HCT116 (cell line): ENCODE results near the gene MFSD6. TPM values are rescaled to one million over a fixed set of nuclear protein-coding genes. Genes with fewer than 3 reads are reported as not detected.

Experiments
- ATAC-seq: fragments of 200-7000 bp; cut with Tn5 transposase; 2 replicates; pipeline ENCODE4 v1.9.1; 2020; ENCODE audit warnings: mild to moderate bottlenecking, moderate library complexity
- BruUV-seq: library from RNA; stranded (reverse); fragments of 400-500 nt; replicated peaks from 2 replicates; lab custom pipeline; 2021; lab: Mats Ljungman, UMichigan
- CTCF ChIA-PET: fragments of 300-600 bp; sonication (Branson Sonifier 250); formaldehyde crosslinking; loops from one replicate; lab custom pipeline; 2021; ENCODE audit warnings: antibody characterized with exemption; lab: Charles Lee
- POLR2A ChIA-PET: fragments of 300-600, 350-600 bp; sonication (Branson Sonifier 250); formaldehyde crosslinking; loops from one replicate; lab custom pipeline; 2021; ENCODE audit warnings: antibody characterized with exemption; lab: Charles Lee
- RAD21 ChIA-PET, 2 experiments: fragments of 300-600 bp; sonication (Branson Sonifier 250); formaldehyde crosslinking; loops; one replicate each; lab custom pipeline; 2023; ENCODE audit warnings: low total read pairs in 2 of 2; ENCODE audit not compliant: uncharacterized antibody in 2 of 2, unreplicated experiment in 2 of 2, low non-redundant PET in 1 of 2; lab: Charles Lee
- DNase-seq: peaks from one replicate; pipeline ENCODE4 v3.0.0-alpha.2; 2010; ENCODE audit warnings: low read depth, low spot score
- H2AFZ ChIP-seq: fragments of 200-600 bp; shearing (Covaris generic), sonication (generic); 2 replicates; pipeline ENCODE4 v1.6.1; 2017; ENCODE audit warnings: low read depth, mixed run types, mixed read lengths, antibody characterized with exemption, low read length; ENCODE audit not compliant: poor library complexity, severe bottlenecking
- H3K27ac ChIP-seq: 2 replicates; pipeline ENCODE4 v1.5.1; 2012; ENCODE audit warnings: low read depth, low read length
- H3K27me3 ChIP-seq: fragments of 200-600 bp; sonication (generic); 2 replicates; pipeline ENCODE4 v1.6.1; 2016; ENCODE audit warnings: mixed run types, low read length, mixed read lengths; ENCODE audit not compliant: insufficient read depth
- H3K36me3 ChIP-seq, 2 experiments: fragments of 200-500 bp in 1 of 2; fragments of 200-600 bp in 1 of 2; sonication (Bioruptor generic) in 1 of 2; sonication (generic) in 1 of 2; 2 replicates each; pipeline versions ENCODE4 v1.5.1 to v1.6.1; 2014 to 2016; ENCODE audit warnings: low read length in 2 of 2, inconsistent platforms in 1 of 2, mixed read lengths in 1 of 2, mixed run types in 1 of 2; ENCODE audit not compliant: insufficient read depth in 2 of 2, control insufficient read depth in 1 of 2
- H3K4me1 ChIP-seq, 2 experiments: fragments of 200-600 bp in 1 of 2; sonication (generic) in 1 of 2; 2 replicates each; pipeline versions ENCODE4 v1.5.1 to v1.6.1; 2012 to 2017; ENCODE audit warnings: low read length in 2 of 2, inconsistent platforms in 1 of 2, mild to moderate bottlenecking in 1 of 2, mixed read lengths in 1 of 2, mixed run types in 1 of 2, moderate library complexity in 1 of 2; ENCODE audit not compliant: insufficient read depth in 2 of 2, control insufficient read depth in 1 of 2
- H3K4me2 ChIP-seq: fragments of 200-600 bp; sonication (generic); 2 replicates; pipeline ENCODE4 v1.6.1; 2017; ENCODE audit warnings: mixed run types, low read length, mixed read lengths
- H3K4me3 ChIP-seq, 2 experiments: fragments of 200-600 bp in 1 of 2; sonication (generic) in 1 of 2; replicated peaks in 1 of 2; 2 replicates each; pipeline ENCODE4 v1.5.1; 2011 to 2016; ENCODE audit warnings: low read length in 2 of 2, control low read depth in 1 of 2, low read depth in 1 of 2, mild to moderate bottlenecking in 1 of 2, mixed read lengths in 1 of 2, mixed run types in 1 of 2
- H3K79me2 ChIP-seq: fragments of 200-600 bp; sonication (generic); 2 replicates; pipeline ENCODE4 v1.6.1; 2017; ENCODE audit warnings: mild to moderate bottlenecking, mixed run types, low read length, moderate library complexity, mixed read lengths; ENCODE audit not compliant: insufficient read depth
- H3K9ac ChIP-seq: fragments of 200-600 bp; sonication (generic); 2 replicates; pipeline ENCODE4 v1.6.1; 2016; ENCODE audit warnings: low read length, mixed read lengths
- H3K9me2 ChIP-seq: fragments of 200-600 bp; sonication (generic), shearing (Covaris generic); 2 replicates; pipeline ENCODE4 v1.6.1; 2017; ENCODE audit warnings: mixed run types, mild to moderate bottlenecking, moderate library complexity; ENCODE audit not compliant: insufficient read depth
- H3K9me3 ChIP-seq, 2 experiments: fragments of 200-500 bp in 1 of 2; fragments of 200-600 bp in 1 of 2; sonication (Bioruptor generic) in 1 of 2; sonication (generic) in 1 of 2; 2 replicates each; pipeline ENCODE4 v1.6.1; 2014 to 2017; ENCODE audit warnings: low read length in 2 of 2, mixed read lengths in 2 of 2, inconsistent platforms in 1 of 2, low read depth in 1 of 2, mild to moderate bottlenecking in 1 of 2, mixed run types in 1 of 2, moderate library complexity in 1 of 2; ENCODE audit not compliant: control insufficient read depth in 1 of 2, insufficient read depth in 1 of 2
- H4K20me1 ChIP-seq: fragments of 200-600 bp; sonication (generic), shearing (Covaris generic); 2 replicates; pipeline ENCODE4 v1.6.1; 2017; ENCODE audit warnings: mixed run types, mild to moderate bottlenecking, moderate library complexity; ENCODE audit not compliant: insufficient read depth
- EGR1 ChIP-seq: IDR thresholded peaks from 2 replicates; pipeline ENCODE4 v1.6.1; 2012; ENCODE audit warnings: low read depth
- EZH2 ChIP-seq: fragments of 200-600 bp; sonication (generic); IDR thresholded peaks from 2 replicates; pipeline ENCODE4 v1.6.1; 2017; ENCODE audit warnings: antibody characterized with exemption, mixed run types
- JUND ChIP-seq: IDR thresholded peaks from 2 replicates; pipeline ENCODE4 v1.6.1; 2012
- POLR2A ChIP-seq: IDR thresholded peaks from 2 replicates; pipeline ENCODE4 v1.7.0; 2011; ENCODE audit warnings: borderline replicate concordance; ENCODE audit not compliant: insufficient read depth, insufficient read length; ENCODE audit errors: extremely low read depth
- SIN3A ChIP-seq: IDR thresholded peaks from 2 replicates; pipeline ENCODE4 v1.6.1; 2012; ENCODE audit warnings: low read depth
- SP1 ChIP-seq: IDR thresholded peaks from 2 replicates; pipeline ENCODE4 v1.6.1; 2012; ENCODE audit warnings: low read depth
- ZFX ChIP-seq: fragments of 450-650 bp; IDR thresholded peaks from 2 replicates; pipeline ENCODE4 v1.6.1; 2017
- intact Hi-C: fragments of 100-400 bp; cut with micrococcal nuclease; formaldehyde crosslinking; loops from 2 replicates; pipeline ENCODE4 v1.10.0; 2022
- total RNA-seq: library from RNA; stranded (reverse); gene quantifications from one replicate; pipeline ENCODE4 v1.2.1, GENCODE V29; 2021; ENCODE audit not compliant: unreplicated experiment
- TF ChIP-seq, protein P1 (sequence below): IDR thresholded peaks from 2 replicates; pipeline ENCODE4 v1.6.1; 2012
- TF ChIP-seq, protein P2 (sequence below), 3 experiments: fragments of 200-600 bp in 1 of 3; sonication (generic) in 1 of 3; IDR thresholded peaks in 2 of 3; conservative IDR thresholded peaks in 1 of 3; 2 replicates each; pipeline ENCODE4 v1.5.1; 2012 to 2017; ENCODE audit warnings: low read depth in 2 of 3, low read length in 2 of 3, antibody characterized with exemption in 1 of 3, borderline replicate concordance in 1 of 3, control low read depth in 1 of 3, mild to moderate bottlenecking in 1 of 3, mixed read lengths in 1 of 3, mixed run types in 1 of 3, moderate library complexity in 1 of 3; ENCODE audit not compliant: insufficient read depth in 1 of 3
- TF ChIP-seq, protein P3 (sequence below): IDR thresholded peaks from 2 replicates; pipeline ENCODE4 v1.6.1; 2012; ENCODE audit warnings: low read depth

Gene MFSD6
- total RNA-seq, 1 experiment from 2014 or later, result 18.6 TPM

DNA sequence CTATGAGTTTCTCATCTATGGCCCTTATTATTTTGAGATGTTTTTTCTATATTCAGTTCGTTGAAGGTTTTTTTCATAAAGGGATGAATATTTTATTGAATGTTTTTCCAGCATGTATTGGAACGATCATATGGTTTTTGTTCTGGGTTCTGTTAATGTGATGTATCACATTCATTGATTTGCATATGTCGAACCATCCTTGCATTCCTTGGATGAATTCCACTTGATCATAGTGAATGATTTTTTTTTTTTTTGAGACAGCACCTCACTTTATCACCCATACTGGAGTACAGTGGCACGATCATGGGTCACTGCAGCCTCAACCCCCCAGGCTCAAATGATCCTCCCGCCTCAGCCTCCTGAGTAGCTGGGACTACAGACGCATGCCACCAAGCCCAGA lies 131.9 kb downstream of the MFSD6 start:
- POLR2A ChIA-PET, result no interaction called here
- Histone ChIP-seq H3K9me3 (peaks cover 7 to 34% of the 10 kb centered on the region in 2 experiments; a peak in 1 of 4 replicates), H3K4me2 (no peak overlapping the region), H3K27ac (no peak overlapping the region), H3K4me3 (no peak overlapping the region), H3K9me2 (no peaks in the 10 kb centered on the region), H3K79me2 (peaks cover 6% of the 10 kb centered on the region; the same call in 1 of the 2 replicates), H3K36me3 (peaks cover 0 to 9% of the 10 kb centered on the region in 2 experiments; a peak in 1 of 4 replicates), H3K9ac (no peak overlapping the region), H3K27me3 (no peaks in the 10 kb centered on the region), H3K4me1 (peaks cover 3 to 15% of the 10 kb centered on the region in 2 experiments; a peak in 2 of 4 replicates), H4K20me1 (no peaks in the 10 kb centered on the region), H2AFZ (no peak overlapping the region)
- no peak for ATAC-seq
- CTCF ChIA-PET, result no interaction called here
- RAD21 ChIA-PET, result no interaction called here
- no peak for DNase-seq
- no peak for TF ChIP-seq SIN3A
- no peak for TF ChIP-seq POLR2A
- TF ChIP-seq, protein P1, sequence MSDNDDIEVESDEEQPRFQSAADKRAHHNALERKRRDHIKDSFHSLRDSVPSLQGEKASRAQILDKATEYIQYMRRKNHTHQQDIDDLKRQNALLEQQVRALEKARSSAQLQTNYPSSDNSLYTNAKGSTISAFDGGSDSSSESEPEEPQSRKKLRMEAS, result no peak
- TF ChIP-seq JUND, result no peak
- TF ChIP-seq, protein P2, sequence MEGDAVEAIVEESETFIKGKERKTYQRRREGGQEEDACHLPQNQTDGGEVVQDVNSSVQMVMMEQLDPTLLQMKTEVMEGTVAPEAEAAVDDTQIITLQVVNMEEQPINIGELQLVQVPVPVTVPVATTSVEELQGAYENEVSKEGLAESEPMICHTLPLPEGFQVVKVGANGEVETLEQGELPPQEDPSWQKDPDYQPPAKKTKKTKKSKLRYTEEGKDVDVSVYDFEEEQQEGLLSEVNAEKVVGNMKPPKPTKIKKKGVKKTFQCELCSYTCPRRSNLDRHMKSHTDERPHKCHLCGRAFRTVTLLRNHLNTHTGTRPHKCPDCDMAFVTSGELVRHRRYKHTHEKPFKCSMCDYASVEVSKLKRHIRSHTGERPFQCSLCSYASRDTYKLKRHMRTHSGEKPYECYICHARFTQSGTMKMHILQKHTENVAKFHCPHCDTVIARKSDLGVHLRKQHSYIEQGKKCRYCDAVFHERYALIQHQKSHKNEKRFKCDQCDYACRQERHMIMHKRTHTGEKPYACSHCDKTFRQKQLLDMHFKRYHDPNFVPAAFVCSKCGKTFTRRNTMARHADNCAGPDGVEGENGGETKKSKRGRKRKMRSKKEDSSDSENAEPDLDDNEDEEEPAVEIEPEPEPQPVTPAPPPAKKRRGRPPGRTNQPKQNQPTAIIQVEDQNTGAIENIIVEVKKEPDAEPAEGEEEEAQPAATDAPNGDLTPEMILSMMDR (IDR thresholded peaks at IDR 0.05 in 2 of 3, conservative IDR thresholded peaks at IDR 0.05 in 1 of 3; ENCODE audit: borderline replicate concordance in 1 of 3, insufficient read depth in 1 of 3, low read depth in 2 of 3, low read length in 2 of 3), result no peak
- TF ChIP-seq, protein P3, sequence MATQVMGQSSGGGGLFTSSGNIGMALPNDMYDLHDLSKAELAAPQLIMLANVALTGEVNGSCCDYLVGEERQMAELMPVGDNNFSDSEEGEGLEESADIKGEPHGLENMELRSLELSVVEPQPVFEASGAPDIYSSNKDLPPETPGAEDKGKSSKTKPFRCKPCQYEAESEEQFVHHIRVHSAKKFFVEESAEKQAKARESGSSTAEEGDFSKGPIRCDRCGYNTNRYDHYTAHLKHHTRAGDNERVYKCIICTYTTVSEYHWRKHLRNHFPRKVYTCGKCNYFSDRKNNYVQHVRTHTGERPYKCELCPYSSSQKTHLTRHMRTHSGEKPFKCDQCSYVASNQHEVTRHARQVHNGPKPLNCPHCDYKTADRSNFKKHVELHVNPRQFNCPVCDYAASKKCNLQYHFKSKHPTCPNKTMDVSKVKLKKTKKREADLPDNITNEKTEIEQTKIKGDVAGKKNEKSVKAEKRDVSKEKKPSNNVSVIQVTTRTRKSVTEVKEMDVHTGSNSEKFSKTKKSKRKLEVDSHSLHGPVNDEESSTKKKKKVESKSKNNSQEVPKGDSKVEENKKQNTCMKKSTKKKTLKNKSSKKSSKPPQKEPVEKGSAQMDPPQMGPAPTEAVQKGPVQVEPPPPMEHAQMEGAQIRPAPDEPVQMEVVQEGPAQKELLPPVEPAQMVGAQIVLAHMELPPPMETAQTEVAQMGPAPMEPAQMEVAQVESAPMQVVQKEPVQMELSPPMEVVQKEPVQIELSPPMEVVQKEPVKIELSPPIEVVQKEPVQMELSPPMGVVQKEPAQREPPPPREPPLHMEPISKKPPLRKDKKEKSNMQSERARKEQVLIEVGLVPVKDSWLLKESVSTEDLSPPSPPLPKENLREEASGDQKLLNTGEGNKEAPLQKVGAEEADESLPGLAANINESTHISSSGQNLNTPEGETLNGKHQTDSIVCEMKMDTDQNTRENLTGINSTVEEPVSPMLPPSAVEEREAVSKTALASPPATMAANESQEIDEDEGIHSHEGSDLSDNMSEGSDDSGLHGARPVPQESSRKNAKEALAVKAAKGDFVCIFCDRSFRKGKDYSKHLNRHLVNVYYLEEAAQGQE, result no peak
- TF ChIP-seq SP1, result no peak
- TF ChIP-seq EGR1, result no peak
- no peak for TF ChIP-seq EZH2
- no peak for TF ChIP-seq ZFX
- no TSS peak for BruUV-seq
- intact Hi-C loops, result no loop called here
